ENCODE measurements around the gene JUP.

JUP gene

DNA sequence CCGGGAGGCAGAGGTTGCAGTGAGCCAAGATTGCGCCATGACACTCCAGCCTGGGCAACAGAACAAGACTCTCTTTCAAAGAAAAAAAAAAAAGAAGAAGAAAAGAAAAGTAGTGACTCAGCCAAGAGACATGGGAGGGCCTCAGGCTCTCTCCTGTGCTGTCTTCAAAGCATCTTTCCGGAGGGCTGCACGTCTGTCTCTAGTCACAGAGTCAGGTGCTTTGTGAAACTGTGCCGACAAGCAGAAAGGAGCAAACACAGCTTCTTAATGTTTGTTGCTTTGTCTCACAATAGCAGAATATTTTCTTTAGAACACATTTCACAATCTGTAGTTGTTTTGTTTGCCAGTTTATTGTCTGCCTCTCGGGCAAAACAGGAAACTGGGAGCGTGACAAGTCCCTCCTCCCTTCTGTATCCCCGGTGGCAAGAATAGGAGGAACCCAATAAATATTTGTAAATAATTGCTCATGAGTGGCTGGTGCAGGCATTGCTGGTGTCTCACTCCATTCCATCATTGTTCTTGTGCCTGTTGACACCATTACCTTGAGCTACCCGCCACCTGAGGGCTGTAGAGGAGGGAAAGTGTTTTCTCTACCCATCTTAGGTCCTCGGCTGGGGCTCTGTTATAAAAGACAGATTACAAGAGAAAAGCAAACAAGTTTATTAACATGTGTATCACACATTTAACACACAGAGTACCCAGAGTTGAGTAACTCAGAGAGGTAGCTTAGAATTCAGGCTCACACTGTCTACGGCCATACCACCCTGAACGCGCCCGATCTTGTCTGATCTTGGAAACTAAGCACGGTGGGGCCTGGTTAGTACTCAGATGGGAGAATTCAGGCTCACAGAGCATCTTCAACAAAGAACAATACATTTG, 68.9 kb downstream of the JUP start:
- DNase-seq, result no peak

DNA sequence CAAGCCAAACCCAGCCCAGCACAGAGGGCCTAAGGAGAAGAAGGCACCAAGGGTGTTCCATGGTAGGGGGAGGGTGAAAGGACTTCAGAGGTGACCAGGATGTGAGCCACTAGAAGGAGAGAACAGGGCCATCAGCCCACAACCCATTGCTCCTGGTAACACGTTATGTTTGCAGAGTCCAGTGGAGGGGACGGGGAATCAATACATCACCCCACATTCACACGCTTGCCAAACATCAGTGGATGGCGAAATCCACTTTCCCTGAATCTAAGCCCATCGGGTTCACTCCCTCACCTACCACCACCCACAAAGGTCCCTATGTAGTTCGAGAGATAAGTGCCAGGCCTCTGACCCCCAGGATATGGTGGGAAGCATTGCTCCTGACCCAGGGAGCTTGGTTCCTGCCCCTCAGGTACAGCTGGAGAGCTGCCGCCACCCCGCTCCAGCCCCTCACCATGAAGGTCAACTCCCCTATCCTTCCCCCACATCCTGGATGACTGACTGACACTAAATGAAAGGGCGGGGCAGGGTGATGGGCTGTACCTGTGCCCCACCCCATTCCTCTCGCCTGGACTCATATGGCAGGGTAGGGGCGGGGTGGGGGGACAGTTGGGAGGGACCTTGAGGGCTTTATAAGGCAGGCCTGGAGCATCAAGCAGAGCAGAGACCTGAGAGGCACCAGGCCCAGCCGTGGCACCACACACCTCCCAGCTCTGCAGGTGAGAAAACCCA, 74.7 kb downstream of the JUP start, which contains the start of gene GAST:
Gene GAST, plus strand, starts transcription at position 663 of the 732 bp plus-strand sequence. CDS start 3,106 bp downstream, outside the sequence.
- no peak for DNase-seq

DNA sequence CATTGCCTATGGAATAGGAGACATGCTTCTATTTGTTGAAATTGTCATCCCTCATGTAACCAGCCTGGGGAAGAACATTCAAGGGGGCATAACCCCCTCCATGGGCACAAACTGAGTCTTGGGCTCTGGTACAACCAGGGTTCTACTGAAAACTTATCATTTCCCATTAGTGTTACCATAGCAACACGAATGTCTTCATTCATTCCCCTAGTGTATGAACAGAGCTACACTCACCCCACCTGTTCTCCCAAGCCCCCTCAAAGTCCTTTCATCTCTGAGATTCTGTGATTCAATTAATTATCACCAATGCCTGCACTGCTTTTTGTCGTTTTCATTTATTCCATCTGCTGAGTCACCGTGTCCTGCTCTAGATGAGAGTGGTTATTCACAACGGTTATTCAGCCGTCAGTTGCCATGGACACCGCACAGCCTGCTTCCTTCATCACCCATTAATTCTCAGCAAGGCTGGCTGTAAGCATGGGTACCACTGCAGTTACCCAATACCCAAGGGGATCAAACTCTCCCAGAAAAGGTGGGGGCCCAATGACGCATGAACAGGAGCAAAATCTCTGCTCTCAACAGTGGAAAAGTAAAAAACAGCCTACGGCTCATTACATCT, 75.9 kb downstream of the JUP start:
- peak; percentile 27 to 54 for DNase-seq

DNA sequence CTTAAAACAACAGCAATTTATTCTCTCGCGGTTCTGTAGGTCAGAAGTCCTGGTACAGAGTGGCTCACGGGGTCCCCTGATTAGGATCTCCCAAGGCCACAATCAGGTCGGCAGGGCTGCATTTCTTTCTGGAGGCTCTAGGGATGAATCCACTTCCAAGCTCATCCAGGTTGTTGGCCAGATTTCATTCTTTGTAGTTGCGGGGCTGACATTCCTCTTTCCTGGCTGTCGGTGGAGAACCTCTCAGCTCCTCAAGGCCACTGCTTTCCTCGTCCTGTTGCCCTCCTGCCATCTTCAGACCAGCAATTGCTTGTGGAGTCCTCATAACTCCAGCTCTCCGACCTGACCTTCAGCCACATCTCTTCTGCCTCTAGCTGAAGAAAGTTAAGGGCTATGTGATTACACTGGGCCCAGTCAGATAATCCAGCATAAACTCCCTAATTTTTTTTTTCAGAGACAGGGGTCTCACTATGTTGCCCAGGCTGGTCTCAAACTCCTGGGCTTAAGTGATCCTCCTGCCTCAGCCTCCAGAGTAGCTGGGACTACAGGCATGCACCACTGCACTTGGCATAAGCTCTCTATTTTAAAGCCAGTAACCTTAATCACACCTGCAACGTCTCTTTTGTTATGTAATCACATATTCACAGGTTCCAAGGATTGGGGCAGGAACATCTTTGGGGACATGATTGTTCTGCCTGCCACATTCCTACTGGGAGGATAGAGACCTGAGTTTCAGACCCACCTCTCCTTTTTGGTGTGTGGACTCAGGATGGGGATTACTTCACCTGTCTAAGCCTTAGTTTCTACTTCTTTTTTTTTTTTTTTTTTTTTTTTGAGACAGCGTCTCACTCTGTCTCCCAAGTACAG, 78.5 kb downstream of the JUP start:
- no peak for DNase-seq

DNA sequence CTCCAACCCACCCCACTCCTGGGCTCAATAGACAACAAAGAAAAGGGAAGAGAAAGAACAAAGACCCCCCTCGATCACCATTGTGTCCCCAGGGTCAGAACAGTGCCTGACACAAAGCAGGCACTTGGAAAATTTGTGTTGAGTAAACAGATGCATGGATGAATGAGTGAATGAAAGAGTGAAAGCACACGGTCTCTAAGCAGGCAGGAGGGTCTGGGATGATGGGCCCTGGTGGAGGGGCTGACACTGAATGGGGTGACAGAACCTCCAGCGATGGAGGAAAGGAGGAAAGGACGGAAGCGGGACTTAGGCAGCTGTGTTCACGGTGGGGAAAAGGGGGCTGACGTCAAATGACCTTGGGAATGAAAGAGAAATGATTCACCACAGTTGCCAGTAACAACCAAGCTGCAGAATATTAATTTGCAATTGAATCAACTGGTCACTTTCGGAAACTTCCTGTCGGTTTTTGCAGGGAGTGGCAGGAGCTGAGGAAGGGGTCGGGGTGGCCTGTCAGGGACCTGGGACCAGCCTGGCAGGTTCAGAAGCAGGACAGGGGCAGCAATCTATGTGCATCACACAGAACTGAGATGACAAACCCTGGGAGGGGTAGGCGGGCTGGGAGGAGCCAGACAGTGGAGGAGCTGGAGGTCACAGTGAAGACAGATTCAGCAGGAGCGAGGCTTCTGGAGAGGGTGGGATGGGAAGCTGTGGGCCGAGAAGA, 81.1 kb downstream of the JUP start:
- no peak for DNase-seq
